ENCODE data around the gene CALU. TPM values are rescaled to one million over a fixed set of nuclear protein-coding genes. Genes with fewer than 3 reads are reported as not detected.

CALU gene
- total and polyA plus RNA-seq, 10 of the 15 experiments (the other 5 are each of a cell fraction or from before 2014, with no cell fraction given) = 31.2 to 75.6 (median 42.1) TPM

GRCh38 chr7:128739048-128739962, at the start of gene CALU (continued):
- TF ChIP-seq SUPT20H (IDR thresholded peaks at IDR 0.05; ENCODE audit: borderline replicate concordance, control insufficient read depth, low read depth, low read length) (no peak), CUX1 (IDR thresholded peaks at IDR 0.05; ENCODE audit: insufficient replicate concordance, low read depth, low read length) (no peak), CBX3 (IDR thresholded peaks at IDR 0.05; ENCODE audit: borderline replicate concordance, low read depth) (no peak), CEBPB (IDR thresholded peaks at IDR 0.05; ENCODE audit: borderline replicate concordance in 1 of 2, low read depth in 2 of 2, low read length in 2 of 2) (no peak), NKRF (conservative IDR thresholded peaks at IDR 0.05) (peak; percentile 59; the same call in 1 of the 2 replicates), PRDM15 (CRISPR knock-in tag; IDR thresholded peaks at IDR 0.05) (no peak), CBX5 (IDR thresholded peaks at IDR 0.05; ENCODE audit: low read depth) (no peak), BCL11A (IDR thresholded peaks at IDR 0.05; ENCODE audit: low read depth, low read length) (no peak), BCLAF1 (IDR thresholded peaks at IDR 0.05) (no peak), BACH1 (IDR thresholded peaks at IDR 0.05; ENCODE audit: borderline replicate concordance) (peak; percentile 60; the same call in 1 of the 2 replicates), BCL3 (IDR thresholded peaks at IDR 0.05; ENCODE audit: borderline replicate concordance, insufficient read depth, low read depth, low read length, poor library complexity, severe bottlenecking) (no peak)
